B cell (primary cell): Measurements from ENCODE around the gene HCN2.

Experiments used
- CTCF ChIP-seq: fragments of 200-600 bp; IDR thresholded peaks from one replicate; pipeline ENCODE4 v1.8.0; 2022; ENCODE audit warnings: antibody characterized with exemption, mild to moderate bottlenecking
- EZH2 ChIP-seq: IDR thresholded peaks from 2 replicates; pipeline ENCODE4 v1.6.1; 2012; ENCODE audit warnings: borderline replicate concordance, low read depth, mild to moderate bottlenecking, moderate library complexity, low read length; ENCODE audit not compliant: insufficient read depth, poor library complexity, severe bottlenecking

GRCh38 chr19:577439-578392 lies 12.0 kb upstream of the HCN2 start:
- no peak for TF ChIP-seq CTCF
- TF ChIP-seq EZH2: no peak
